Small intestine (tissue), 7 donors: ENCODE measurements around the gene MTRR. TPM values are rescaled to one million over a fixed set of nuclear protein-coding genes. Genes with fewer than 3 reads are reported as not detected.
A peak's percentile ranks its signal among the peaks of the same experiment; 100 is the strongest.

Experiments used
- DNase-seq, 2 donors: peaks; one replicate each; pipeline versions ENCODE4 v3.0.0 to v3.0.0-alpha.2; 2013
- FAIRE-seq: peaks from 2 replicates; lab custom pipeline; 2012; peaks lifted over from hg19 to GRCh38; lab: Jason Lieb, UNC
- H3K27ac ChIP-seq, 3 donors: one replicate each; pipeline ENCODE4 v1.5.1; 2013; ENCODE audit warnings: low read length in 2 of 3, mild to moderate bottlenecking in 2 of 3, control low read depth in 1 of 3, inconsistent platforms in 1 of 3, low read depth in 1 of 3, moderate library complexity in 1 of 3
- H3K27me3 ChIP-seq, 3 donors: one replicate each; pipeline ENCODE4 v1.6.1; 2013; ENCODE audit warnings: low read length in 3 of 3, inconsistent platforms in 1 of 3; ENCODE audit not compliant: control insufficient read depth in 3 of 3, insufficient read depth in 3 of 3
- H3K36me3 ChIP-seq, 3 donors: one replicate each; pipeline ENCODE4 v1.6.1; 2013; ENCODE audit warnings: low read length in 3 of 3, inconsistent platforms in 1 of 3, low read depth in 1 of 3, mild to moderate bottlenecking in 1 of 3, moderate library complexity in 1 of 3; ENCODE audit not compliant: control insufficient read depth in 3 of 3, insufficient read depth in 2 of 3
- H3K4me1 ChIP-seq, 3 donors: one replicate each; pipeline ENCODE4 v1.6.1; 2013; ENCODE audit warnings: low read length in 2 of 3, inconsistent platforms in 1 of 3, low read depth in 1 of 3, mild to moderate bottlenecking in 1 of 3, moderate library complexity in 1 of 3; ENCODE audit not compliant: control insufficient read depth in 3 of 3, insufficient read depth in 2 of 3
- H3K4me3 ChIP-seq, 3 donors: one replicate each; pipeline ENCODE4 v1.5.1; 2013; ENCODE audit warnings: low read length in 3 of 3, control low read depth in 1 of 3, inconsistent platforms in 1 of 3, low read depth in 1 of 3, mild to moderate bottlenecking in 1 of 3, moderate library complexity in 1 of 3
- H3K9me3 ChIP-seq, 2 donors: one replicate each; pipeline ENCODE4 v1.6.1; 2013; ENCODE audit warnings: low read depth in 1 of 2, low read length in 1 of 2; ENCODE audit not compliant: control insufficient read depth in 2 of 2, insufficient read depth in 1 of 2
- WGBS, 3 donors: extraction: QIAGEN DNeasy Blood & Tissue Kit; methylation state at CpG; one replicate each; pipeline ENCODE4 v1.1.7; 2013; 5-methylcytosine and 5-hydroxymethylcytosine counted together
- polyA plus RNA-seq, 4 donors: library from polyadenylated mRNA; stranded (reverse) in 3 of 4; unstranded in 1 of 4; fragments of 200-250 nt in 3 of 4; fragments of 120-200 nt in 1 of 4; gene quantifications; one replicate each; pipeline versions ENCODE4 v1.2.1 to v1.2.3, GENCODE V29; 2013
- donor health status: healthy with polysubstance abuse.
- donor health status: control.
- donor health status: control.
- donor health status: Bipolar disorder and iron deficiency.
- donor health status: healthy.

Gene MTRR
- polyA plus RNA-seq, 4 donors: 14.1 to 45.4 (median 19.1) TPM

DNA sequence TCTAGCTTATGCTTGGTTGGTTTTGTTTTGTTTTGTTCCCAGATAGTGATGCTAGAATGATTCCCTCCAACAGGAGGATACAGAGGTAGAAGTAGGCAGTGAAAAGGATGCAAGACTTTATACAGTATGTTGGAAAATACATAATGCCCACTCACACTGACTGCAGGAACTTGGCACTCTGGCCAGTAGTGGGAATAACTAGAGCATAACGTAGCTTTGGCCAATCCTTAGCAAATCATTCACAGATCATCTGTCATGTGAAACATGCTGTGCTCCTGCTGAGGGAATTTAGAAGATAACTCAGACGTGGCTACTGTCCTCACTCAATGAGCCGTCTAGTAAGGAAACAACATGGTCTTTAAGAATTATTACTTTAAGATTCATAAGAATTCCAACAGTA, 31.5 kb upstream of the MTRR start:
- no peak overlapping the region for H3K4me3 ChIP-seq

DNA sequence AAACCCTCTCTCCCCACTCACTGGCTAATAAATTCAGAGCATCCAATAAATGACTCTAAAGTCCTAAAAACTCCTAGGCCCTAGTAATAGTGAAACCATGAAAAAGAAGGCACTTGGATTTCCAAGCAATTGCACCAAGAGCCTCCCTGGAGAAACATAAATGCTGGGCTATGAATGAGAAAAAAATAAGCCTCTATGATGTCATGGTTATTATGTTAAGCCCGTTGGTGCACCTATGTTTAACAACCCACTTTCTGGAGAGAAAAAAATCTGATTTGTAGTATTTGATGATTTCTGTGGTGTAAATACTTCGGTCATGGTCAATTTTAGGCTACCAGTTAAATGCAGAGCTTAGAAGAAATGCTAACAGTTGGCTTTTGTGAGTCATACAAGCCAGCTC, 26.4 kb upstream of the MTRR start:
- Histone ChIP-seq H3K27ac (no peak overlapping the region), H3K4me3 (no peak overlapping the region), H3K36me3 (no peaks in the 10 kb centered on the region), H3K27me3 (peaks cover 0 to 5% (median under 1%) of the 10 kb centered on the region in 3 donors), H3K4me1 (no peaks in the 10 kb centered on the region), H3K9me3 (peaks cover 0 to 3% of the 10 kb centered on the region in 2 donors)
- DNase-seq (no peak), FAIRE-seq (no peak)
- 54 to 67% (median 58%) methylated on average over 2 of the region's 2 CpGs for WGBS, 3 donors

More for the DNA sequence above, 31.5 kb upstream of the MTRR start:
- Histone ChIP-seq H3K36me3 (no peaks in the 10 kb centered on the region), H3K9me3 (peaks cover 0 to 3% of the 10 kb centered on the region in 2 donors), H3K4me1 (no peaks in the 10 kb centered on the region), H3K27ac (no peak overlapping the region), H3K27me3 (peaks cover 0 to 3% (median 0%) of the 10 kb centered on the region in 3 donors)
- no peak for FAIRE-seq
- no peak for DNase-seq
- 38 to 57% (median 52%) methylated on average over 3 of the region's 3 CpGs for WGBS, 3 donors

GRCh38 chr5:7844901-7845300, 24.0 kb upstream of the MTRR start:
- H3K4me3 ChIP-seq: no peak overlapping the region
- FAIRE-seq (no peak), DNase-seq (no peak)
- H3K27ac ChIP-seq: no peak overlapping the region
- H3K4me1 ChIP-seq: no peaks in the 10 kb centered on the region
- no peaks in the 10 kb centered on the region for H3K9me3 ChIP-seq
- no peaks in the 10 kb centered on the region for H3K36me3 ChIP-seq
- peaks cover 0 to 18% (median 5%) of the 10 kb centered on the region in 3 donors for H3K27me3 ChIP-seq

DNA sequence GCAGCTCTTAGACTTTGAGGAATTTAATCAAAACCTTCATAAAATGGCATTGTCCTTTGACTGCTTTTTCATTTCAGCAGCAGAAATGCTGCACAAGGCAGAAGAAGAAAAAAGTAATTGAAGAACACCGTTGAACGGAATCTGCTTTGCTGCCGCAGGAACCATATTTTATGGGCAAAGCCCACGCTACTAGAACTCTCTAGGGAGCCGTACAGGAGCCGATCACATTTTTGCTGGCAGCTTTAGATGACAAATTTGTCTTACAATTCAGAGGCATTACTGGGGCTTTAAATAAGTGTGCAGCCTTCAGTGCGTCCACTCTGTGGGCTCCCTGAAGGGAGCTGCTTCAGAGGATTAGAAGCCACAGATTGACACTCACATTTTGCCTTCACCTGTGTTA, 23.4 kb upstream of the MTRR start:
- FAIRE-seq (no peak), DNase-seq (no peak)
- no peaks in the 10 kb centered on the region for H3K36me3 ChIP-seq
- H3K9me3 ChIP-seq: no peaks in the 10 kb centered on the region
- peaks cover 0 to 19% (median 5%) of the 10 kb centered on the region in 3 donors for H3K27me3 ChIP-seq
- WGBS, 3 donors: 84 to 96% (median 86%) methylated on average over 7 of the region's 7 CpGs
- no peak overlapping the region for H3K4me3 ChIP-seq
- H3K27ac ChIP-seq: no peak overlapping the region
- H3K4me1 ChIP-seq: no peaks in the 10 kb centered on the region

DNA sequence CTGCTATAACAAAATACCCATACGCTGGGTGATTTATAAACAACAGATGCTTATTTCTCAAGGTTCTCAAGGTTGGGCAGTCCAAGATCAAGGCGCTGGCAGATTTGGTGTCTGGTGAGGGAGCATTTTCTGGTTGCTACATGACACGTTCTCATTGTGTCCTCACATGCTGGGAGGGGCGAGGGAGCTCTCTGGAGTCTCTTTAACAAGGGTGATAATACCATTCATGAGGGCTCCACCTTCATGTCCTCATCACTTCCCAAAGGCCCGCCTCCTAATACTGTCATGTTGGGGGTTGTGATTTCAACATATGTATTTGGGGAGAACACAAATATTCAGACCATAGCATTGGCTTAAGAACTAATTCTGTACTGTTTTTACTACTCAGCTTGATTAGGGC, 22.6 kb upstream of the MTRR start:
- DNase-seq (no peak), FAIRE-seq (no peak)
- Histone ChIP-seq H3K27ac (no peak overlapping the region), H3K36me3 (no peaks in the 10 kb centered on the region), H3K27me3 (peaks cover 0 to 19% (median 5%) of the 10 kb centered on the region in 3 donors), H3K4me3 (no peak overlapping the region), H3K4me1 (no peaks in the 10 kb centered on the region), H3K9me3 (no peaks in the 10 kb centered on the region)
- WGBS, 3 donors: 83 to 87% (median 86%) methylated on average over 5 of the region's 5 CpGs

DNA sequence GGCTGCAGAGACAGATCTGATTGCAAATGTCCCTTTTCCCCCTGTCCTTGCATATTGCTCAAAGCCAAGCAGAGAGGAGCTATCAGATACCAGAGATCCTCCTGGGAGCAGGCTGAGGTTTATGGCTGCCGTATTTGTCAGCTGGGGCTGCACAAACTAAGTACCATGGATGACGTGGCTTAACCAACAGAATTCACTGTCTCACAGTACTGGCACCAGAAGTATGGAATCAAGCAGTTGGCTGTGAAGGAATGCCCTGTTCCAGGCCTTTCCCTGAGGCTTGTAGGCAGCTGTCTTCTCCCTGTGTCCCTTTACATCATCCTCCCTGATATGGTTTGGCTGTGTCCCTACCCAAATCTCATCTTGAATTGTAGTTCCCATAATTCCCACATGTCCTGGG, 20.7 kb upstream of the MTRR start:
- H3K27ac ChIP-seq: no peak overlapping the region
- H3K4me1 ChIP-seq: no peaks in the 10 kb centered on the region
- 69 to 74% (median 73%) methylated on average over 2 of the region's 2 CpGs for WGBS, 3 donors
- no peaks in the 10 kb centered on the region for H3K9me3 ChIP-seq
- H3K36me3 ChIP-seq: no peaks in the 10 kb centered on the region
- FAIRE-seq: no peak
- peaks cover 0 to 22% (median 5%) of the 10 kb centered on the region in 3 donors for H3K27me3 ChIP-seq
- H3K4me3 ChIP-seq: no peak overlapping the region
- DNase-seq: no peak

DNA sequence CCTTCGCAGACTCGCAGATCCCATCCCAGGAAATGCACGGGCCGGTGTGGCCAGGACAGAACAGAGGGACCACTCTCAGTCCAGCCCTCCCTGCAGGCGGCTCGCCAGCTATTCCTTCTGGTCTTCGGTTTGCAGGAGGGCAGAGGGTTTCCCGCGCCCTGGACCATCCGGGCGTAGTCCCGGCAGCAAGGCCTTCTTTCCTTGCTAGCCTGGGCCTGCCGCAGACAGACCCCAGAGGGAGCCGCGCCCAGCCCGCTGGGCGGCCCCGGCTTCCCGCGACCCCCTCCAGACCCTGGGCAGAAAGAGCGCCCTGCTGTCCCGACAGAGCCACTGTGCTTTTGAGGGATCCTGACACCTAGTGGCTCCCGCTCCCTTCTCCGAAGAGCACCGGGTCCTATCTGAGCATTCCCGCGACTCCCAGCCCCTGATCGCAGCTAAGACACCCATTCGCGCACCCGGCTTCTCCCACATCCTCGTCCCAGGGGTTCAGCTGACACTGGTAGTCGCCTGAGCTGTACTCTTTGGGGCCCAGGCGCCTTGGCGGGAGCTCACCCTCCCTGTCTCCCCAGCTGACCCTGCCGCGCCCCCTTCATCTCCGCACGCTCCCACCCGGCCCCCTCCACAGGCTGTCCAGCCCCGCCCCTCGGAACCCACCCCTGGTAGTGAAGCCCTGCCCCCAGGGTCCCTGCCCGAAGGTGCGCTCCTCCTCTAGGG, 19.1 kb upstream of the MTRR start:
- FAIRE-seq (no peak), DNase-seq (peak in 1 of 2 donors; percentile 46)
- Histone ChIP-seq H3K4me1 (no peaks in the 10 kb centered on the region), H3K4me3 (peak overlapping the region in 2 of 3 donors; percentile 36 to 53), H3K36me3 (no peaks in the 10 kb centered on the region), H3K27ac (no peak overlapping the region), H3K9me3 (no peaks in the 10 kb centered on the region), H3K27me3 (peaks cover 0 to 22% (median 3%) of the 10 kb centered on the region in 3 donors)
- WGBS, 3 donors: 4 to 6% (median 5%) methylated on average over 36 to 44 of the region's 44 CpGs

- Histone ChIP-seq H3K4me1 (no peaks in the 10 kb centered on the region), H3K4me3 (peak within 1 kb of the TSS; percentile 20 to 53 (median 36))
These were observed 18.3 kb upstream of the MTRR start, which contains the start of gene CFAP90 for GRCh38 chr5:7850395-7851239. Gene CFAP90 (minus strand): TSS chr5:7851133. CDS start chr5:7851021, 112 bp downstream.

More at GRCh38 chr5:7850395-7851239, 18.3 kb upstream of the MTRR start, which contains the start of gene CFAP90:
- Histone ChIP-seq H3K27me3 (peaks cover 0 to 22% (median 3%) of the 10 kb centered on the region in 3 donors), H3K27ac (no peak within 1 kb of the TSS), H3K36me3 (no peaks in the 10 kb centered on the region), H3K9me3 (no peaks in the 10 kb centered on the region)
- DNase-seq (peak; percentile 9 to 84), FAIRE-seq (no peak)
- 2 to 4% (median 3%) methylated on average over 45 to 76 of the region's 76 CpGs for WGBS, 3 donors
